Neural progenitor cell (in vitro differentiated cells): ENCODE results near the gene PLA2G4C.

Experiments used
- EZH2 ChIP-seq: fragments of 200-600 bp; sonication (generic); IDR thresholded peaks from 2 replicates; pipeline ENCODE4 v1.6.1; 2017; ENCODE audit warnings: antibody characterized with exemption, mild to moderate bottlenecking, moderate library complexity
- TF ChIP-seq, protein P1 (sequence below): fragments of 200-600 bp; sonication (generic); IDR thresholded peaks from 2 replicates; pipeline ENCODE4 v1.5.1; 2017; ENCODE audit warnings: antibody characterized with exemption, mild to moderate bottlenecking

DNA sequence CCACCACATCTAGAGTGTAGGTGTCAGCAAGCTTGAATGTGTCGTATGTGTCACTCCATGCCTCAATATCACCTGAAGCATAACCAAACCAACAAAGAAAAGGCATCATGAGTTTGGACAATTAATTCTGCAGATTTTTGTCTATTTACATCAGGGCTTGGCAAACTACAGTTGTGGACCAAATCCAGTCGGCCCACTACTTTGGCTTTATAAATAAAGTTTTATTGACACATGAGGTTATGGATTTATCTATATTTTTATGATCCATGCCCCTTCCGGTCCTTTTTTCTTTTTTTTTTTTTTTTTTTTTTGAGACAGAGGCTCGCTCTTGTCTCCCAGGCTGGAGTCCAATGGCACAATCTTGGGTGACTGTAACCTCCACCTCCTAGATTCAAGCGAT is 57.5 kb downstream of the PLA2G4C start:
- TF ChIP-seq, protein P1, sequence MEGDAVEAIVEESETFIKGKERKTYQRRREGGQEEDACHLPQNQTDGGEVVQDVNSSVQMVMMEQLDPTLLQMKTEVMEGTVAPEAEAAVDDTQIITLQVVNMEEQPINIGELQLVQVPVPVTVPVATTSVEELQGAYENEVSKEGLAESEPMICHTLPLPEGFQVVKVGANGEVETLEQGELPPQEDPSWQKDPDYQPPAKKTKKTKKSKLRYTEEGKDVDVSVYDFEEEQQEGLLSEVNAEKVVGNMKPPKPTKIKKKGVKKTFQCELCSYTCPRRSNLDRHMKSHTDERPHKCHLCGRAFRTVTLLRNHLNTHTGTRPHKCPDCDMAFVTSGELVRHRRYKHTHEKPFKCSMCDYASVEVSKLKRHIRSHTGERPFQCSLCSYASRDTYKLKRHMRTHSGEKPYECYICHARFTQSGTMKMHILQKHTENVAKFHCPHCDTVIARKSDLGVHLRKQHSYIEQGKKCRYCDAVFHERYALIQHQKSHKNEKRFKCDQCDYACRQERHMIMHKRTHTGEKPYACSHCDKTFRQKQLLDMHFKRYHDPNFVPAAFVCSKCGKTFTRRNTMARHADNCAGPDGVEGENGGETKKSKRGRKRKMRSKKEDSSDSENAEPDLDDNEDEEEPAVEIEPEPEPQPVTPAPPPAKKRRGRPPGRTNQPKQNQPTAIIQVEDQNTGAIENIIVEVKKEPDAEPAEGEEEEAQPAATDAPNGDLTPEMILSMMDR: no peak
- TF ChIP-seq EZH2: no peak
